HS-27A (cell line): ENCODE measurements around the gene ABCB9.
"Not testable (repeated sequence)": the region's sequence is repeated elsewhere in the genome, so short reads cannot be mapped to it uniquely, and the experiment has no call there.

Experiments
- DNase-seq: peaks from one replicate; pipeline ENCODE4 v3.0.0-alpha.2; 2012; ENCODE audit warnings: low read depth, missing footprints

ABCB9 gene

GRCh38 chr12:122937622-122938091 lies 28.6 kb downstream of the ABCB9 start:
- DNase-seq = no peak

- DNase-seq = no peak
These were observed 30.9 kb downstream of the ABCB9 start for GRCh38 chr12:122935318-122935717.

GRCh38 chr12:122934722-122935121 lies 31.5 kb downstream of the ABCB9 start:
- no peak for DNase-seq

GRCh38 chr12:122932207-122932606 lies 34.1 kb downstream of the ABCB9 start:
- no peak for DNase-seq

- DNase-seq = no peak
These were observed 36.5 kb downstream of the ABCB9 start for GRCh38 chr12:122929812-122930211.

GRCh38 chr12:122929148-122929538 lies 37.1 kb downstream of the ABCB9 start:
- no peak for DNase-seq

- no peak for DNase-seq
These were observed 37.7 kb downstream of the ABCB9 start for GRCh38 chr12:122928404-122929147.

GRCh38 chr12:122927756-122928403 lies 38.4 kb downstream of the ABCB9 start:
- DNase-seq = no peak

GRCh38 chr12:122921917-122922316 lies 44.3 kb downstream of the ABCB9 start:
- DNase-seq = no peak

GRCh38 chr12:122920687-122921086 lies 45.6 kb downstream of the ABCB9 start:
- DNase-seq = no peak

GRCh38 chr12:122918827-122919226 lies 47.4 kb downstream of the ABCB9 start:
- no peak for DNase-seq

- no peak for DNase-seq
These were observed 48.6 kb downstream of the ABCB9 start for GRCh38 chr12:122917507-122918121.

- DNase-seq = no peak
These were observed 56.6 kb downstream of the ABCB9 start for GRCh38 chr12:122909442-122910288.

GRCh38 chr12:122908915-122909314 lies 57.3 kb downstream of the ABCB9 start:
- DNase-seq = no peak

GRCh38 chr12:122905258-122905657 lies 61.0 kb downstream of the ABCB9 start:
- not testable (repeated sequence) for DNase-seq

- DNase-seq = no peak
These were observed 62.6 kb downstream of the ABCB9 start for GRCh38 chr12:122903693-122904034.

- DNase-seq = no peak
These were observed 63.2 kb downstream of the ABCB9 start for GRCh38 chr12:122902854-122903692.

- no peak for DNase-seq
These were observed 66.4 kb downstream of the ABCB9 start for GRCh38 chr12:122899887-122900286.

GRCh38 chr12:122896662-122897061 lies 69.6 kb downstream of the ABCB9 start:
- DNase-seq = no peak

GRCh38 chr12:122895704-122896636 lies 70.3 kb downstream of the ABCB9 start, which contains the start of gene VPS37B:
Gene VPS37B (minus strand): TSS chr12:122896124. CDS start chr12:122896062, 62 bp downstream.
- DNase-seq = peak; percentile 51
